Subcutaneous adipose tissue (tissue), 4 donors: ENCODE results near the gene ANXA5. TPM values are rescaled to one million over a fixed set of nuclear protein-coding genes. Genes with fewer than 3 reads are reported as not detected.

ENCODE experiments used
- total RNA-seq, 4 donors: library from RNA; depleted of rRNA; stranded (reverse); fragments of >200 nt; gene quantifications; one replicate each; pipeline ENCODE4 v1.1.0, GENCODE V29; 2016
- TF ChIP-seq, protein P1 (sequence below): fragments of 450-650 bp; IDR thresholded peaks from one replicate; pipeline ENCODE4 v1.5.1; 2016; ENCODE audit warnings: low read depth, mild to moderate bottlenecking, control low read depth, antibody characterized with exemption, moderate library complexity

ANXA5 gene
- total RNA-seq, 4 donors from 2014 or later: 448 to 793 (median 575) TPM

DNA sequence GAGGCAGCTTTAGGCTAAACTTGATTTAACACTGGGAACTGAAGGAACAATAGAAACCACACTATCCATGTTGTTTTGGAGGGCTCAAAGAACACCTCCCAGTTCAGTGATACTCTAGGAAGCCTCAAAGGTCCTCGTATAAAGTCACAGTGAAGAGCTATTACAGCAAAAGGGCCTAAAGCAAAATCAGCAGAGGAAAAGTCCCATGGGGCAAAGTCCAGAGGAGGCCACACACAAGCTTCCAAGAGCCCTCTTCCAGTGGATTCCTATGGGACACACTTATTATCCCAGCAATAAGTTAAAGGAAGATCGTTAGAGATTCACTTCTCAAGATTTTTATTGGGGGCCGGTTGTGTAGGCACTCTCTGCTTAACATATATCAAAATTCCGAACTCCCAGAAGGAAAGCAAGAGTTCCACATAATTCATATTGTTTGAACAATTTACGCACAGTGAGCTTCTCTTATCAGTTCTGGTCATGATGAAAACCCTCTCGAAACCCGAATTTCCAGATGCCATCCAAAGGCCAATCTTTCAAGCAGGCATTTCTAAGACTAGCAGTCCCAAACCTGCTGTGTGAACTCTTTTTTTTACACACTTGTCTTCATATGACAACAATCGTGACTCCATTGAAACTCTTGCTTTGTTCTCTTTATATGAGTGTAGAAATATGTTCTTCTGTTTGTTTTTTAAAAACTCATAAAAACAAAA, 53.7 kb downstream of the ANXA5 start:
- TF ChIP-seq, protein P1, sequence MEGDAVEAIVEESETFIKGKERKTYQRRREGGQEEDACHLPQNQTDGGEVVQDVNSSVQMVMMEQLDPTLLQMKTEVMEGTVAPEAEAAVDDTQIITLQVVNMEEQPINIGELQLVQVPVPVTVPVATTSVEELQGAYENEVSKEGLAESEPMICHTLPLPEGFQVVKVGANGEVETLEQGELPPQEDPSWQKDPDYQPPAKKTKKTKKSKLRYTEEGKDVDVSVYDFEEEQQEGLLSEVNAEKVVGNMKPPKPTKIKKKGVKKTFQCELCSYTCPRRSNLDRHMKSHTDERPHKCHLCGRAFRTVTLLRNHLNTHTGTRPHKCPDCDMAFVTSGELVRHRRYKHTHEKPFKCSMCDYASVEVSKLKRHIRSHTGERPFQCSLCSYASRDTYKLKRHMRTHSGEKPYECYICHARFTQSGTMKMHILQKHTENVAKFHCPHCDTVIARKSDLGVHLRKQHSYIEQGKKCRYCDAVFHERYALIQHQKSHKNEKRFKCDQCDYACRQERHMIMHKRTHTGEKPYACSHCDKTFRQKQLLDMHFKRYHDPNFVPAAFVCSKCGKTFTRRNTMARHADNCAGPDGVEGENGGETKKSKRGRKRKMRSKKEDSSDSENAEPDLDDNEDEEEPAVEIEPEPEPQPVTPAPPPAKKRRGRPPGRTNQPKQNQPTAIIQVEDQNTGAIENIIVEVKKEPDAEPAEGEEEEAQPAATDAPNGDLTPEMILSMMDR: no peak

DNA sequence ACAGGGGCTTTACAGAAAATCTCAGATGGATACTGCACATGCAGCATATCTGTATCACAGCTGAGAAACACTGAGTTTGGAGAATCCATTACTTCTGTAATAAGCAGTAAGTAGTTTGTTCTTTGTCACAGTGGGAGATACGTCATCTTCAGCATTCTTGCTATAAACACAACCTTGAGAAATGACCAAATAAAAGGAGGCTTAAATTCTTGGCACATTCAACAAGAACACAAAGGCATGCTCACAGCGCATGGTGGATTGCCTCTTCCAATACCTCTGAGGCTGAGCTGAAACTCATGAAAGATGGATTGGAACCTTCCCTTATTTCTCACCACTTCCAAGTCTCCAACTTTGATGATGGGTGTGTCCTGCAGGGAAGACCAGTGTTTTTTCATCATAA, 54.5 kb downstream of the ANXA5 start:
- TF ChIP-seq, protein P1: no peak

DNA sequence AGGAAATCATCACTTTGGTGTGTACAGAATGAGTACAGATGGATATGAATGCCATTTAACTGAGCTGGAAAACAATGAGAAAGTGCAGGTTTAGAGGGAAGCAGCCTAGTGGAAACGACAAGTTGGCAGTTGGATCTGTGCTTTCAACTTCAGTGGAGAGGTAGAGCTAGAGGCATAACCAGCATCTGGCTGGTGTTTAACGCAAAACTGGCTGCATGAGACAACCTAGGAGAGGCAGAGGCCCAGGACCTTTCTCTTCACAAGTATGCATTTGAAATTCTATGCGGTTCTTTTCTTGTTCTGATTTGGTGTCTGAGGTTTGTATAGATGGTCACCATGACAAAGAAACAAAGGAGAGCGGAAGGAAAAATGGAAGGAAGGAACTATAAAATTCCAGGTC, 63.1 kb downstream of the ANXA5 start:
- TF ChIP-seq, protein P1: no peak

DNA sequence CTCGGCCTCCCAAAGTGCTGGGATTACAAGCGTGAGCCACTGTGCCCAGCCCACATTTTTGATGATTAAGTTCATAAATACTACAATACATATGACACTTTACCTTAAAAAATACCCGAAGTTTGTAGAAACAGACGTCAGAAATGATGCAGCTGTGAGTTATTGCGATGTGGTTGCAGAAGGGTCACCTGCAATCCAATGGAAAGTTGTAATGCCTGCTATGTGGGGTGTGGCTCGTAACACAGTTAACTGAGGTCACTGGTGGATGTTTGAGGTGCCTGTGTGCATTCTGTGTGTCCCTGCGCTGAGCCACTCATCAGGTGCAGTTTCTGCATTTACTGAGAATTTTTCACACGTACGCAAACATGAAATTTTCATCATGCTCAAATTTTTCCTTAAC, 64.1 kb downstream of the ANXA5 start:
- TF ChIP-seq, protein P1: no peak

Other genes starting within 250 kb of the ANXA5 start
- gene SMIM43, start 68.2 kb upstream of the ANXA5 start, total RNA-seq: 1 to 10 TPM in 1 of 4 donors, not detected in 3; 1.3 TPM
- 10 to 100 TPM; 21.2 to 34.1 (median 28.3) TPM for gene EXOSC9, start 104.3 kb upstream of the ANXA5 start, total RNA-seq
- gene CCNA2, start 126.9 kb upstream of the ANXA5 start, total RNA-seq: 1 to 10 TPM; 1.7 to 6.8 (median 2.6) TPM
- 10 to 100 TPM in 3 of 4 donors, 1 to 10 TPM in 1; 8.1 to 19.0 (median 11.9) TPM for gene BBS7, start 173.5 kb upstream of the ANXA5 start, total RNA-seq